ENCODE data around the gene MICU1. TPM values are rescaled to one million over a fixed set of nuclear protein-coding genes. Genes with fewer than 3 reads are reported as not detected.

MICU1 gene
- total RNA-seq, 1 donor from 2014 or later = 29.2 TPM

- DNase-seq (ENCODE audit: extremely low spot score in 2 of 2) = no peak
- H3K27me3 ChIP-seq = no peaks in the 10 kb centered on the region
- intact Hi-C loops (cut with DNase I) = no loop called here
- no peaks in the 10 kb centered on the region for H3K9me3 ChIP-seq
- no peaks in the 10 kb centered on the region for H3K36me3 ChIP-seq
- TF ChIP-seq POLR2AphosphoS5 (IDR thresholded peaks at IDR 0.05; ENCODE audit: insufficient read depth in 1 of 2, low read depth in 1 of 2) (no peak), CTCF (IDR thresholded peaks at IDR 0.05) (no peak), POLR2A (IDR thresholded peaks at IDR 0.05) (no peak)
- no peak overlapping the region for H3K27ac ChIP-seq
- H3K4me1 ChIP-seq = no peaks in the 10 kb centered on the region
- H3K4me3 ChIP-seq = no peak overlapping the region
Observed at GRCh38 chr10:72615970-72616369, 9.9 kb downstream of the MICU1 start.

GRCh38 chr10:72612203-72612826 is 13.6 kb downstream of the MICU1 start:
- no peak for DNase-seq (ENCODE audit: extremely low spot score in 2 of 2)
- Histone ChIP-seq H3K27me3 (no peaks in the 10 kb centered on the region), H3K4me1 (no peaks in the 10 kb centered on the region), H3K36me3 (no peaks in the 10 kb centered on the region), H3K9me3 (no peaks in the 10 kb centered on the region), H3K4me3 (peak overlapping the region in 1 of 2 donors; percentile 19), H3K27ac (no peak overlapping the region)
- TF ChIP-seq POLR2AphosphoS5 (IDR thresholded peaks at IDR 0.05; ENCODE audit: insufficient read depth in 1 of 2, low read depth in 1 of 2) (no peak), POLR2A (IDR thresholded peaks at IDR 0.05) (no peak), CTCF (IDR thresholded peaks at IDR 0.05) (no peak)
- intact Hi-C loops (cut with DNase I) = no loop called here

- Histone ChIP-seq H3K27ac (no peak overlapping the region), H3K27me3 (no peaks in the 10 kb centered on the region), H3K4me1 (no peaks in the 10 kb centered on the region), H3K9me3 (no peaks in the 10 kb centered on the region), H3K4me3 (peak overlapping the region in 1 of 2 donors; percentile 19), H3K36me3 (no peaks in the 10 kb centered on the region)
- no peak for DNase-seq (ENCODE audit: extremely low spot score in 2 of 2)
- intact Hi-C loops (cut with DNase I) = no loop called here
- TF ChIP-seq POLR2AphosphoS5 (IDR thresholded peaks at IDR 0.05; ENCODE audit: insufficient read depth in 1 of 2, low read depth in 1 of 2) = no peak
- TF ChIP-seq CTCF (IDR thresholded peaks at IDR 0.05) = no peak
- no peak for TF ChIP-seq POLR2A (IDR thresholded peaks at IDR 0.05)
Observed at GRCh38 chr10:72611783-72612182, 14.1 kb downstream of the MICU1 start.

GRCh38 chr10:72610466-72610865 is 15.4 kb downstream of the MICU1 start:
- H3K9me3 ChIP-seq = no peaks in the 10 kb centered on the region
- DNase-seq (ENCODE audit: extremely low spot score in 2 of 2) = no peak
- H3K4me3 ChIP-seq = no peak overlapping the region
- no peak overlapping the region for H3K27ac ChIP-seq
- TF ChIP-seq CTCF (IDR thresholded peaks at IDR 0.05) = no peak
- TF ChIP-seq POLR2A (IDR thresholded peaks at IDR 0.05) = no peak
- TF ChIP-seq POLR2AphosphoS5 (IDR thresholded peaks at IDR 0.05; ENCODE audit: insufficient read depth in 1 of 2, low read depth in 1 of 2) = no peak
- H3K27me3 ChIP-seq = no peaks in the 10 kb centered on the region
- intact Hi-C loops (cut with DNase I) = no loop called here
- peaks cover 3% of the 10 kb centered on the region for H3K4me1 ChIP-seq
- H3K36me3 ChIP-seq = no peaks in the 10 kb centered on the region

- no peaks in the 10 kb centered on the region for H3K36me3 ChIP-seq
- no peaks in the 10 kb centered on the region for H3K27me3 ChIP-seq
- TF ChIP-seq POLR2A (IDR thresholded peaks at IDR 0.05) (no peak), CTCF (IDR thresholded peaks at IDR 0.05) (no peak), POLR2AphosphoS5 (IDR thresholded peaks at IDR 0.05; ENCODE audit: insufficient read depth in 1 of 2, low read depth in 1 of 2) (no peak)
- H3K4me3 ChIP-seq = no peak overlapping the region
- intact Hi-C loops (cut with DNase I) = loop anchor here (10.0 kb wide), 1 partner anchor 1420 kb away; no protein-coding TSS in a partner anchor
- peaks cover 8% of the 10 kb centered on the region for H3K4me1 ChIP-seq
- DNase-seq (ENCODE audit: extremely low spot score in 2 of 2) = no peak
- H3K27ac ChIP-seq = no peak overlapping the region
- no peaks in the 10 kb centered on the region for H3K9me3 ChIP-seq
Observed at GRCh38 chr10:72605122-72605521, 20.8 kb downstream of the MICU1 start.
